Stimulated activated CD4-positive, alpha-beta T cell treated with anti-CD3 and anti-CD28 coated beads, Interleukin-1b, Interleukin-23, amount 100 ng/mL, for 24 hours (primary cell): ENCODE measurements around the gene DOCK11.
A peak's percentile ranks its signal among the peaks of the same experiment; 100 is the strongest.
"Not testable (repeated sequence)": the region's sequence is repeated elsewhere in the genome, so short reads cannot be mapped to it uniquely, and the experiment has no call there.

Source experiments
- DNase-seq, 4 experiments: peaks; one replicate each; pipeline ENCODE4 v3.0.0-alpha.2; 2020; ENCODE audit warnings: low read depth in 4 of 4, low spot score in 1 of 4

The DOCK11 gene

GRCh38 chrX:118495061-118495921 lies at the start of gene DOCK11:
Gene DOCK11 (plus strand): TSS chrX:118495815. CDS start chrX:118495972, 157 bp downstream.
- DNase-seq, result peak; percentile 27 to 70 (median 42)

- no peak for DNase-seq
Observed at GRCh38 chrX:118448273-118448783, 47.3 kb upstream of the DOCK11 start.

GRCh38 chrX:118455013-118455412 lies 40.6 kb upstream of the DOCK11 start:
- DNase-seq, result no peak

- no peak for DNase-seq
Observed at GRCh38 chrX:118459494-118459893, 36.1 kb upstream of the DOCK11 start.

DNA sequence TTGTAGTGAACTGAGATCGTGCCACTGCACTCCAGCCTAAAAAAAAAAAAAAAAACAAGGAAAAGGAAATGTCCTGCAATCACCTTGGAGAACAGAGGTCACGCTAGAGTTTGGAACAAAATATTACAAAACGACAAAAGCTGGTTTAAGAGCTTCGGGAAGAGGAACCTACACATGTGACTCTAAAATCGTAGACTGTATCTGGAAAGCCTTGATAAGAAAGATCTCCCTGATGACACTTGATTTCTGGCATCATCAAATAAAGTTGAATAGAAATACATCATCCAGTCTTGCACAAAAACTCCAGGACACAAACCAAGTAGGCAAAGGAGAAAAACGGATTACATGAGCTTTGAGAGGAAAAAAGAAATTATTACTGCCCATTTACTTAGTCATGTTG lies 31.1 kb upstream of the DOCK11 start:
- DNase-seq, result no peak

DNA sequence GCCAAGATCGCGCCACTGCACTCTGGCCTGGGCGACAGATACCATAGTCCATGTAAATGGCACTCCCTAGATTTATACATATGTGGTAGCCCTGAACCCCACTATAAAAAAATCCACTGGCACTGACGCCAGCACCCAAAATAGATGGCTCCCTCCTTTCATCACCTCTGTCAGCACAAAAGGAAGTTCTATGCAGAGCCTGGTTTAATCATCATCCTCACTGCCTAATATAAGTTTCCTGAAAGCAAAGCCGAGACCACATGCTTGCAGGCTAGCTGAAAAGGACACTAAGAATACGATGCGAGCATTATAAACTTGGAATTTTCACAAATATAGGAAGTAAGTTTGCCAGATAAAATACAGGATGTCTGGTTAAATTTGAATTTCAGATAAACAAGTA lies 27.5 kb upstream of the DOCK11 start:
- no peak for DNase-seq

GRCh38 chrX:118470721-118471347 lies 24.8 kb upstream of the DOCK11 start:
- DNase-seq, result not testable (repeated sequence)

DNA sequence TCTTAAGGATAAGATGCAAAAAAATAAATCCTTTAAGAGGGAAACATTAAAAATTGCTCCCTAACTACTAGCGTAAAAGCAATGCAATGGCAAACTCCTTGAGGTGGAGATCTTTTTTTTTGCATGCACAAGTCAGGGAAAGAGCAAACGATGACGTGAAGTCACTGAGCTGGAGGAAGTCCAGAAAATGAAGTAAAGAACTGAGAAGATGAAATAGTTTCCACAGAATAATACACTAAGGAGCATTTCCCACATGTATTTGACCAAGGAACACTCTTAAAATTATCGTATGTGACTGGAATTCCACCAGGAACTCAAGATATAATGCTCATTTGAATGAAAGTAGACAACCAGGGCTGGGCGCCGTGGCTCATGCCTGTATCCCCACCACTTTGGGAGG lies 21.0 kb upstream of the DOCK11 start:
- DNase-seq, result no peak

DNA sequence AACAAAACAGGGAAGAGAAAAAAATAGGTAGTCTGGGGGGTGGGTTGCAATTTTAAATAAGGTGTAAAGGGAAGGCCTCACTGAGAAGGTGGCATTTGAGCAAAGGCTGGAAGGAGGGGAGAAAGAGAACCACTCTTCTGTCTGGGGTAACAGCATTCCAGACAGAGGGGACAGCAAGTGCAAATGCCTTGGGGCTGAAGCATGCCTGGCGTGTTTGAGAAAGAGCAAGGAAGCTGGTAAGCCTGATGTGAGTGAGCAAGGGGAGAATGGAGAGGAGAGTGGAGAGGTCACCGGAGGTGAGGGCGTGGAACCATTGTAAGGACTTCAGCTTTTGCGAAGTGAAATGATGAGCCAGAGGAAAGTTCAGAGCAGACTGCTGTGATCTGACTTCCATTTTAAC lies 19.7 kb upstream of the DOCK11 start:
- DNase-seq, result no peak

GRCh38 chrX:118480172-118480571 lies 15.4 kb upstream of the DOCK11 start:
- no peak for DNase-seq

GRCh38 chrX:118482384-118482783 lies 13.2 kb upstream of the DOCK11 start:
- not testable (repeated sequence) for DNase-seq

DNA sequence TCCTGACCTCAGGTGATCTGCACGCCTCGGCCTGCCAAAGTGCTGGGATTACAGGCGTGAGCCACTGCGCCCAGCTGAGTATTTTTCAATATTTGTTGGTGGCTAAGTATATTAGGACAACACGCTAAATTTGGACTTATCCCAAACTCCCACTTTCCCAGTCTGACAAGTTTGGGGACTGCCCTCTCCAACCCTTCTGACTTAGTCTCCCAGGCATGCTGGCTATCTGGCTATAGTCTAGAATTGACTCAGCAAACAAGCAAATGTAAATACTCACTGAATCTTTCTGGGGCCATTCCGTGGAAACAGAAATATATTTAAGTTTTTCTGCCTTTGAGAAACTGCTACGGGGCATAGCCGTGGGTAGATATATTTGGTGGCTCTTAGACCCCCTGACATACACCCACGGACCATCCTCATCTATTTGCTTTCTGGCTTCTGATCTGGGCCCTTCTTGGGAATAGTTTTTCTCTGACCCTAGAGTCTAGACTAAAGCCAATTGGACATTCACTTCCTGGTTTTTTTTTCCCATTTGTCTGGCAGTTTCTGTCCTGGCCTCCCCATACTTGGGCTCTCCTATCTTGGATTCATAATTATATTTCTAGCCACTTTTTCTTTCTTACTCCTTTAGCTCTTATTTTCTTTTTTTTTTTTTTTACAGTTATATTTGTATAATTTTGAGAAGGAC lies 11.3 kb upstream of the DOCK11 start:
- DNase-seq, result no peak

GRCh38 chrX:118486693-118487092 lies 8.9 kb upstream of the DOCK11 start:
- not testable (repeated sequence) for DNase-seq

GRCh38 chrX:118493016-118493415 lies 2.6 kb upstream of the DOCK11 start:
- no peak for DNase-seq

DNA sequence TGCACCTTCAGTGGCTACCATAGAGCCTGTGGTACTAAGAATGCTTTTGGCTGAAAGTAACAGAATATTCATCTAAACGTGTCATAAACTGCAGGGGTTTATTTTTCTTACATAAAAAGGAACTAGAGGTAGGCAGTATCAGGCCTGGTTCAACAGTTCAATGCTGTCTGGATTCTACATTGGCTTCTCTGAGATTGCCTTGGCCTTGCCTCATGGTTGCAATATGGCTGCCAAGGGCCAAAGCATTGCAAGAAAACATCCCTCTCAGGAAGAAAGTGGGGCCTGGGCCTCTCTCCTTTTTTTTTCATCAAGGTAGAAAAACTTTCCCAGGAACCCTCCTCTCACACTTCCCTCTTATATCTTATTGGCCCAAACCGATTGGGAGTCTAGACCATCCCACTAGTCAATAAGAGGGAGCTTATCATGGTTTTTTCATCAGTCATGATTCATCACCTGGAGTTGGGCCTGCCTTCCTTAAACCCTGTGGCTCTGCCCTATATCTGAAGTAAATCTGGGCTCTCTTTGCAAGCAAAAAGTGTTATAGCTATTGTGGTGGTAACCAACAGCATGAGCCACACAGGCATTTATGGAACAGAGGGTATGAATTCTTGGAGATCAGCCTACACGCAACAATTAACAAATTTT lies 1.8 kb upstream of the DOCK11 start:
- no peak for DNase-seq

GRCh38 chrX:118495958-118496762 lies 545 bp downstream of the DOCK11 start:
- DNase-seq, result peak in 3 of 4 experiments; percentile 35 to 50 (median 48)

DNA sequence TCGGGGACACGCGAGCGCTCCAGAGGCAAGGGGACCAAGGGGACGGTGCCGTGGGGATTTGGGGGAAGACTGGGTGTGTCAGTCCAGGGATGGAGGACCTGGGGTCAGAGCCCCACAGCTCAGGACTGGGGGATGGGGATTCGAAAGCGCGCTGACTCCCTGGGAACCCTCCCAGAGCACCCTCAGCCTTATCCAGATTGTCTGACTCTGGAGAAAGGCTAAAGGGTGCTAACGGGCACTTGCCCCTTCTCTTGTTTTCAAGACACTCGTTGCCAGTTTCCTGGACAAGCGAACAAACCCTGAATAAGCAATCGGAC lies 1.1 kb downstream of the DOCK11 start:
- DNase-seq, result no peak

DNA sequence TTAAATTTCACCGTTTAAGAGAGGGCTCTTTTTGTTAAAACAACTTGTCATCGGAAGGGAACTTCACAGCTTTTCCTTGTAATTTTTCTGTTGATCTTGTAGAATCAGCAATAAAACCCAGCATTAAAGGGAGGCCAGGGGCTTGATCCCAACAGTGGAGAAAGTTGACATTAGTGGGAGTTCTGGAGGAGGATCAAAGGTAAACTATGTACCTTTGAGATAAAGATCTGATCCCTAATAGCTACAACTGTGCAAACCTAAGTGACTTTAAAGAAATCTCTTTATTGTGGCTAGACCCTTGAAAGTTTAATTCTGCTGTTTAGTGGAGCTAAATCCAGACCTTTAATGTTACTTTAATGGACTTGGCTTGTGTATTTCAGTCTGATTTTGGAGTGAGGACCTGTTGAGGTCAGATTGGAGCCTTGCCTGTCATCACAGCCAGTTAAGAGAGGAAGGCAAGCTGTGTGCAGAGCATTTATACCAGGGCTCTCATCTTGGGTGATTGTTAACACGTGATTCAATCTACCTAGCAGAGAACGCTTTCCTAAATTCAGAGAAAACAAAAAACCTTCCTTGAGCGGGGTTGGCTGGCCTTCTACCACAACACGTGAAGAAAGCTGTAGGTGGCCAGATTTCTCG lies 1.7 kb downstream of the DOCK11 start:
- DNase-seq, result no peak

GRCh38 chrX:118498351-118498750 lies 2.7 kb downstream of the DOCK11 start:
- no peak for DNase-seq

DNA sequence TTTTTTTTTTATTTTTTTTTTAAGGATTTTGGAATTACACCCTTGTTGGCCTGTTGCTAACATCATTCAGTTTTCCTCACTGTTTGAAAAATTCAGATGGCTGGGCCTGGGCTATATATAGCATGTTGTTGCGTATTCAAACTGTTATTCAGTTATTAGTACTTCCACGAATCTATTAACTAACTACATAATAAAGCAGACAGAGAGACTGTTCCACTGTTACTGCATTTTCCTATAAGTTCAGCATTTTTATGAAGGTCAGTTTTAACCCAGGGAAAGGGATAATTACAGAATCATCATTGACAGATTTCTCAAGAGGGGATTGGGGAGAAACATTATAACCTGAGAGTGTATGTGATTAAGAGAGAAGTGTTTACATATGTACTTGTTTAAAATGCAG lies 3.1 kb downstream of the DOCK11 start:
- DNase-seq, result no peak
